ENCODE results near the gene PCGF2. TPM values are rescaled to one million over a fixed set of nuclear protein-coding genes. Genes with fewer than 3 reads are reported as not detected.
A peak's percentile ranks its signal among the peaks of the same experiment; 100 is the strongest.

The PCGF2 gene
- total and polyA plus RNA-seq, 3 experiments from 2014 or later, result 0.09 to 0.89 (median 0.72) TPM

- POLR2A ChIA-PET, result no interaction called here
- Mint-ChIP-seq H3K4me1 (peaks cover under 1 to 4% (median under 1%) of the 10 kb centered on the region in 3 donors), H3K4me3 (no peak overlapping the region), H3K27ac (no peak overlapping the region), H3K36me3 (no peaks in the 10 kb centered on the region), H3K9me3 (no peaks in the 10 kb centered on the region), H3K27me3 (peaks cover 10 to 22% of the 10 kb centered on the region in 2 donors)
- Histone ChIP-seq H3K4me3 (ENCODE audit: low read length) (no peak overlapping the region), H3K9me3 (ENCODE audit: low read length) (no peaks in the 10 kb centered on the region), H3K27ac (ENCODE audit: low read depth, low read length) (no peak overlapping the region), H3K36me3 (ENCODE audit: insufficient read depth, low read length) (no peaks in the 10 kb centered on the region), H3K4me1 (ENCODE audit: insufficient read depth, low read length) (no peaks in the 10 kb centered on the region), H3K27me3 (ENCODE audit: insufficient read depth, low read length, poor library complexity, severe bottlenecking) (no peaks in the 10 kb centered on the region)
- CTCF ChIA-PET, result no interaction called here
- DNase-seq, result no peak
Observed at GRCh38 chr17:38740044-38740443, 8.1 kb downstream of the PCGF2 start.

GRCh38 chr17:38739305-38739704 is 8.8 kb downstream of the PCGF2 start:
- CTCF ChIA-PET, result no interaction called here

GRCh38 chr17:38738686-38739085 is 9.4 kb downstream of the PCGF2 start:
- ChIA-PET POLR2A (no interaction called here), CTCF (interaction anchor here (5.4 kb wide), 1 partner anchor 63 kb away, joined by 140 read pairs; the partner anchor contains the start of gene EPOP)
- H3K27ac ChIP-seq (ENCODE audit: low read depth, low read length), result no peak overlapping the region
- Mint-ChIP-seq H3K4me3 (no peak overlapping the region), H3K27ac (no peak overlapping the region), H3K36me3 (peaks cover 0 to under 1% (median 0%) of the 10 kb centered on the region in 3 donors), H3K27me3 (peaks cover 3 to 13% of the 10 kb centered on the region in 2 donors), H3K4me1 (peaks cover 9 to 18% (median 14%) of the 10 kb centered on the region in 3 donors), H3K9me3 (no peaks in the 10 kb centered on the region)
- no peaks in the 10 kb centered on the region for H3K27me3 ChIP-seq (ENCODE audit: insufficient read depth, low read length, poor library complexity, severe bottlenecking)
- H3K9me3 ChIP-seq (ENCODE audit: low read length), result no peaks in the 10 kb centered on the region
- H3K4me1 ChIP-seq (ENCODE audit: insufficient read depth, low read length), result peaks cover 11% of the 10 kb centered on the region
- H3K4me3 ChIP-seq (ENCODE audit: low read length), result no peak overlapping the region
- no peak for DNase-seq
- H3K36me3 ChIP-seq (ENCODE audit: insufficient read depth, low read length), result no peaks in the 10 kb centered on the region

More at GRCh38 chr17:38739305-38739704, 8.8 kb downstream of the PCGF2 start:
- Histone ChIP-seq H3K4me1 (ENCODE audit: insufficient read depth, low read length) (peaks cover 5% of the 10 kb centered on the region), H3K27me3 (ENCODE audit: insufficient read depth, low read length, poor library complexity, severe bottlenecking) (no peaks in the 10 kb centered on the region), H3K4me3 (ENCODE audit: low read length) (no peak overlapping the region), H3K36me3 (ENCODE audit: insufficient read depth, low read length) (no peaks in the 10 kb centered on the region), H3K27ac (ENCODE audit: low read depth, low read length) (no peak overlapping the region), H3K9me3 (ENCODE audit: low read length) (no peaks in the 10 kb centered on the region)
- DNase-seq, result no peak
- Mint-ChIP-seq H3K27ac (peak overlapping the region in 1 of 8 donors; percentile 88), H3K27me3 (peaks cover 3 to 16% of the 10 kb centered on the region in 2 donors), H3K4me1 (peaks cover 4 to 12% (median 8%) of the 10 kb centered on the region in 3 donors), H3K36me3 (no peaks in the 10 kb centered on the region), H3K4me3 (no peak overlapping the region), H3K9me3 (no peaks in the 10 kb centered on the region)
- POLR2A ChIA-PET, result no interaction called here

- Mint-ChIP-seq H3K36me3 (peaks cover 0 to 4% (median 0%) of the 10 kb centered on the region in 3 donors), H3K4me1 (peaks cover 13 to 23% (median 17%) of the 10 kb centered on the region in 3 donors), H3K27me3 (peaks cover 3 to 13% of the 10 kb centered on the region in 2 donors), H3K27ac (no peak overlapping the region), H3K4me3 (no peak overlapping the region), H3K9me3 (no peaks in the 10 kb centered on the region)
- H3K27me3 ChIP-seq (ENCODE audit: insufficient read depth, low read length, poor library complexity, severe bottlenecking), result no peaks in the 10 kb centered on the region
- H3K27ac ChIP-seq (ENCODE audit: low read depth, low read length), result no peak overlapping the region
- no peaks in the 10 kb centered on the region for H3K9me3 ChIP-seq (ENCODE audit: low read length)
- ChIA-PET POLR2A (no interaction called here), CTCF (interaction anchor here (2.0 to 5.4 kb wide), 2 partner anchors 62 to 180 kb away, joined by 9 to 140 read pairs; partner anchors contain the start of gene EPOP)
- no peaks in the 10 kb centered on the region for H3K36me3 ChIP-seq (ENCODE audit: insufficient read depth, low read length)
- H3K4me1 ChIP-seq (ENCODE audit: insufficient read depth, low read length), result peaks cover 13% of the 10 kb centered on the region
- no peak for DNase-seq
- H3K4me3 ChIP-seq (ENCODE audit: low read length), result no peak overlapping the region
Observed at GRCh38 chr17:38738007-38738662, 10.0 kb downstream of the PCGF2 start.

GRCh38 chr17:38735161-38735997 is 12.8 kb downstream of the PCGF2 start:
- POLR2A ChIA-PET, result interaction anchor here (0.5 to 1.2 kb wide), 8 partner anchors 16 to 177 kb away, joined by 3 to 5 read pairs (median 3); partner anchors contain the start of gene PIP4K2B
- H3K27ac Mint-ChIP-seq, result peak overlapping the region in 2 of 8 donors; percentile 26 to 99
- H3K27me3 Mint-ChIP-seq, result no peaks in the 10 kb centered on the region
- CTCF ChIA-PET, result interaction anchor here (0.8 to 5.4 kb wide), 24 partner anchors 10 to 418 kb away, joined by 3 to 140 read pairs (median 5); partner anchors contain the start of genes CWC25, EPOP, PCGF2 and PSMB3
- peak overlapping the region in 1 of 7 donors; percentile 22 for H3K4me3 Mint-ChIP-seq
- Histone ChIP-seq H3K4me1 (ENCODE audit: insufficient read depth, low read length) (peaks cover 23% of the 10 kb centered on the region), H3K27ac (ENCODE audit: low read depth, low read length) (no peak overlapping the region), H3K4me3 (ENCODE audit: low read length) (no peak overlapping the region), H3K9me3 (ENCODE audit: low read length) (no peaks in the 10 kb centered on the region), H3K36me3 (ENCODE audit: insufficient read depth, low read length) (no peaks in the 10 kb centered on the region), H3K27me3 (ENCODE audit: insufficient read depth, low read length, poor library complexity, severe bottlenecking) (no peaks in the 10 kb centered on the region)
- peaks cover 0 to 16% (median 2%) of the 10 kb centered on the region in 3 donors for H3K36me3 Mint-ChIP-seq
- DNase-seq, result peak; percentile 59 to 83 (median 72)
- H3K4me1 Mint-ChIP-seq, result peaks cover 38 to 51% (median 42%) of the 10 kb centered on the region in 3 donors
- H3K9me3 Mint-ChIP-seq, result no peaks in the 10 kb centered on the region

GRCh38 chr17:38733982-38734973 is 13.9 kb downstream of the PCGF2 start:
- H3K27me3 ChIP-seq (ENCODE audit: insufficient read depth, low read length, poor library complexity, severe bottlenecking), result no peaks in the 10 kb centered on the region
- POLR2A ChIA-PET, result interaction anchor here (0.5 to 1.2 kb wide), 8 partner anchors 17 to 176 kb away, joined by 3 to 5 read pairs (median 3); partner anchors contain the start of genes MLLT6 and PIP4K2B

More at GRCh38 chr17:38733982-38734973, 13.9 kb downstream of the PCGF2 start:
- Histone ChIP-seq H3K27ac (ENCODE audit: low read depth, low read length) (no peak overlapping the region), H3K9me3 (ENCODE audit: low read length) (no peaks in the 10 kb centered on the region), H3K4me3 (ENCODE audit: low read length) (no peak overlapping the region), H3K36me3 (ENCODE audit: insufficient read depth, low read length) (no peaks in the 10 kb centered on the region), H3K4me1 (ENCODE audit: insufficient read depth, low read length) (peaks cover 28% of the 10 kb centered on the region)
- H3K4me1 Mint-ChIP-seq, result peaks cover 41 to 55% (median 45%) of the 10 kb centered on the region in 3 donors
- no peaks in the 10 kb centered on the region for H3K9me3 Mint-ChIP-seq
- CTCF ChIA-PET, result interaction anchor here (0.8 to 5.4 kb wide), 21 partner anchors 8 to 438 kb away, joined by 3 to 140 read pairs (median 5); partner anchors contain the start of genes CWC25, EPOP, PCGF2 and PSMB3
- H3K36me3 Mint-ChIP-seq, result peaks cover 0 to 16% (median 2%) of the 10 kb centered on the region in 3 donors
- H3K4me3 Mint-ChIP-seq, result peak overlapping the region in 1 of 7 donors; percentile 38
- DNase-seq, result peak in 1 of 5 donors; percentile 29
- peak overlapping the region in 7 of 8 donors; percentile 1 to 99 (median 61) for H3K27ac Mint-ChIP-seq
- H3K27me3 Mint-ChIP-seq, result no peaks in the 10 kb centered on the region
